IMR-90 (cell line): ENCODE data around the gene MEGF11. TPM values are rescaled to one million over a fixed set of nuclear protein-coding genes. Genes with fewer than 3 reads are reported as not detected.

Experiments used
- ATAC-seq: fragments of 200-7000 bp; cut with Tn5 transposase; 2 replicates; pipeline ENCODE4 v1.9.1; 2020; ENCODE audit warnings: low read depth, mild to moderate bottlenecking, moderate library complexity
- BruUV-seq: library from RNA; stranded (reverse); fragments of 400-500 nt; replicated peaks from 2 replicates; lab custom pipeline; 2021; lab: Mats Ljungman, UMichigan
- CTCF ChIA-PET: fragments of 300-600 bp; formaldehyde crosslinking; extraction: SDS; loops from one replicate; lab custom pipeline; 2021; ENCODE audit warnings: antibody characterized with exemption; lab: Yijun Ruan, JAX
- POLR2A ChIA-PET: fragments of 300-600 bp; sonication (Branson Sonifier 250); formaldehyde crosslinking; loops from one replicate; lab custom pipeline; 2022; ENCODE audit warnings: antibody characterized with exemption; ENCODE audit not compliant: unreplicated experiment; lab: Charles Lee
- DNase-seq: peaks from one replicate; pipeline ENCODE4 v3.0.0; 2013
- H2AFZ ChIP-seq: replicated peaks from 2 replicates; pipeline ENCODE3; 2013; ENCODE audit warnings: low read length, mild to moderate bottlenecking; ENCODE audit not compliant: poor library complexity
- H2AK5ac ChIP-seq: 2 replicates; pipeline ENCODE4 v1.6.1; 2013; ENCODE audit warnings: low read depth, low read length, inconsistent platforms
- H2AK9ac ChIP-seq: replicated peaks from 2 replicates; pipeline ENCODE3; 2013; ENCODE audit warnings: mild to moderate bottlenecking, low read depth, low read length, moderate library complexity; ENCODE audit not compliant: poor library complexity
- H2BK120ac ChIP-seq: 2 replicates; pipeline ENCODE4 v1.6.1; 2013; ENCODE audit warnings: low read depth, low read length, inconsistent platforms
- H2BK15ac ChIP-seq: 3 replicates; pipeline ENCODE4 v1.6.1; 2013; ENCODE audit warnings: low read depth, low read length, inconsistent platforms
- H2BK20ac ChIP-seq: 2 replicates; pipeline ENCODE4 v1.6.1; 2013; ENCODE audit warnings: low read depth, mild to moderate bottlenecking, inconsistent platforms, low read length, moderate library complexity
- H2BK5ac ChIP-seq: 2 replicates; pipeline ENCODE4 v1.6.1; 2013; ENCODE audit warnings: mild to moderate bottlenecking, low read depth, low read length, inconsistent platforms; ENCODE audit not compliant: poor library complexity, severe bottlenecking
- H3K14ac ChIP-seq: replicated peaks from 2 replicates; pipeline ENCODE4 v1.6.1; 2013; ENCODE audit warnings: low read depth, low read length, inconsistent platforms
- H3K18ac ChIP-seq: 2 replicates; pipeline ENCODE4 v1.6.1; 2013; ENCODE audit warnings: low read depth, low read length, control low read depth
- H3K23ac ChIP-seq: 2 replicates; pipeline ENCODE4 v1.6.1; 2013; ENCODE audit warnings: low read depth, low read length, inconsistent platforms
- H3K27ac ChIP-seq: 2 replicates; pipeline ENCODE4 v1.5.1; 2013; ENCODE audit warnings: mild to moderate bottlenecking, control low read depth, low read length; ENCODE audit not compliant: insufficient read depth
- H3K27me3 ChIP-seq: 2 replicates; pipeline ENCODE4 v1.6.1; 2013; ENCODE audit warnings: low read length; ENCODE audit not compliant: control insufficient read depth, insufficient read depth
- H3K36me3 ChIP-seq: 2 replicates; pipeline ENCODE4 v1.6.1; 2013; ENCODE audit warnings: low read length, mixed read lengths; ENCODE audit not compliant: control insufficient read depth, insufficient read depth
- H3K4ac ChIP-seq: 2 replicates; pipeline ENCODE4 v1.6.1; 2013; ENCODE audit warnings: low read depth, low read length, inconsistent platforms
- H3K4me1 ChIP-seq: 2 replicates; pipeline ENCODE4 v1.6.1; 2013; ENCODE audit warnings: low read length, mixed read lengths; ENCODE audit not compliant: control insufficient read depth, insufficient read depth
- H3K4me2 ChIP-seq: 2 replicates; pipeline ENCODE4 v1.6.1; 2013; ENCODE audit warnings: low read depth, mild to moderate bottlenecking, control low read depth, low read length, moderate library complexity
- H3K4me3 ChIP-seq: 2 replicates; pipeline ENCODE4 v1.5.1; 2013; ENCODE audit warnings: low read depth, mild to moderate bottlenecking, control low read depth, low read length, moderate library complexity; ENCODE audit not compliant: insufficient read depth
- H3K56ac ChIP-seq: 2 replicates; pipeline ENCODE4 v1.6.1; 2013; ENCODE audit warnings: low read length, inconsistent platforms; ENCODE audit not compliant: insufficient read depth; ENCODE audit errors: extremely low read depth
- H3K79me1 ChIP-seq, 2 experiments: 2 replicates each; pipeline ENCODE4 v1.6.1; 2013; ENCODE audit warnings: low read length in 2 of 2, inconsistent platforms in 1 of 2, low read depth in 1 of 2
- H3K9ac ChIP-seq: 2 replicates; pipeline ENCODE4 v1.6.1; 2013; ENCODE audit warnings: low read depth, low read length, control low read depth
- H3K9me1 ChIP-seq: 2 replicates; pipeline ENCODE4 v1.6.1; 2013; ENCODE audit warnings: low read length, inconsistent platforms; ENCODE audit not compliant: insufficient read depth
- H3K9me3 ChIP-seq: 2 replicates; pipeline ENCODE4 v1.6.1; 2013; ENCODE audit warnings: low read length; ENCODE audit not compliant: control insufficient read depth, insufficient read depth
- H4K20me1 ChIP-seq: 2 replicates; pipeline ENCODE4 v1.6.1; 2013; ENCODE audit warnings: low read length, inconsistent platforms; ENCODE audit not compliant: insufficient read depth
- H4K5ac ChIP-seq: 2 replicates; pipeline ENCODE4 v1.6.1; 2013; ENCODE audit warnings: mild to moderate bottlenecking, low read depth, low read length, control low read depth
- H4K8ac ChIP-seq, 2 experiments: 2 replicates each; pipeline ENCODE4 v1.6.1; 2013; ENCODE audit warnings: low read depth in 2 of 2, low read length in 2 of 2, control low read depth in 1 of 2, inconsistent platforms in 1 of 2
- H4K91ac ChIP-seq: 2 replicates; pipeline ENCODE4 v1.6.1; 2013; ENCODE audit warnings: low read depth, low read length, inconsistent platforms; ENCODE audit not compliant: insufficient read depth
- BHLHE40 ChIP-seq: fragments of 150-350 bp; IDR thresholded peaks from 2 replicates; pipeline ENCODE4 v1.6.1; 2016; ENCODE audit warnings: mild to moderate bottlenecking, low read depth, low read length
- CEBPB ChIP-seq: IDR thresholded peaks from 2 replicates; pipeline ENCODE4 v1.6.1; 2012; ENCODE audit warnings: low read depth, low read length, improper control_type of control experiment
- CHD1 ChIP-seq: IDR thresholded peaks from 2 replicates; pipeline ENCODE4 v1.6.1; 2012; ENCODE audit warnings: low read depth, low read length, improper control_type of control experiment
- CTCF ChIP-seq: conservative IDR thresholded peaks from 2 replicates; pipeline ENCODE4 v1.5.1; 2012; ENCODE audit warnings: mild to moderate bottlenecking, low read depth, low read length, improper control_type of control experiment
- ELK1 ChIP-seq: fragments of 150-350 bp; IDR thresholded peaks from 2 replicates; pipeline ENCODE4 v1.6.1; 2016; ENCODE audit warnings: low read depth, mild to moderate bottlenecking, low read length, moderate library complexity, borderline replicate concordance
- FOS ChIP-seq: fragments of 150-350 bp; IDR thresholded peaks from 2 replicates; pipeline ENCODE4 v1.6.1; 2016; ENCODE audit warnings: low read depth, low read length
- MAFK ChIP-seq: IDR thresholded peaks from 2 replicates; pipeline ENCODE4 v1.6.1; 2012; ENCODE audit warnings: low read depth, low read length, improper control_type of control experiment
- MAZ ChIP-seq: IDR thresholded peaks from 2 replicates; pipeline ENCODE4 v1.6.1; 2012; ENCODE audit warnings: low read depth, mild to moderate bottlenecking, low read length, improper control_type of control experiment, moderate library complexity, borderline replicate concordance
- MXI1 ChIP-seq: IDR thresholded peaks from 2 replicates; pipeline ENCODE4 v1.6.1; 2012; ENCODE audit warnings: low read depth, mild to moderate bottlenecking, low read length, moderate library complexity, borderline replicate concordance
- NFE2L2 ChIP-seq: fragments of 150-350 bp; IDR thresholded peaks from 2 replicates; pipeline ENCODE4 v1.6.1; 2016; ENCODE audit warnings: low read depth, mild to moderate bottlenecking, low read length
- POLR2A ChIP-seq: IDR thresholded peaks from 2 replicates; pipeline ENCODE4 v1.6.1; 2012; ENCODE audit warnings: mild to moderate bottlenecking, low read depth, low read length
- RAD21 ChIP-seq: IDR thresholded peaks from 2 replicates; pipeline ENCODE4 v1.6.1; 2012; ENCODE audit warnings: low read length, improper control_type of control experiment
- RCOR1 ChIP-seq: IDR thresholded peaks from 2 replicates; pipeline ENCODE4 v1.6.1; 2012; ENCODE audit warnings: mild to moderate bottlenecking, low read length, improper control_type of control experiment; ENCODE audit not compliant: insufficient replicate concordance
- RFX5 ChIP-seq: IDR thresholded peaks from 2 replicates; pipeline ENCODE4 v1.8.0; 2012; ENCODE audit warnings: low read depth, mild to moderate bottlenecking, low read length, moderate library complexity
- SMC3 ChIP-seq: fragments of 150-350 bp; IDR thresholded peaks from 2 replicates; pipeline ENCODE4 v1.6.1; 2016; ENCODE audit warnings: low read depth, mild to moderate bottlenecking, antibody characterized with exemption, low read length, moderate library complexity
- USF2 ChIP-seq: fragments of 150-350 bp; IDR thresholded peaks from 2 replicates; pipeline ENCODE4 v1.6.1; 2017; ENCODE audit warnings: mild to moderate bottlenecking, antibody characterized with exemption, low read length, low read depth
- WGBS, 2 experiments: methylation state at CpG; one replicate each; pipeline versions ENCODE4 v1.1.5 to v1.1.7; 2013; ENCODE audit warnings: missing lambda C conversion rate in 2 of 2; ENCODE audit not compliant: insufficient read length in 1 of 2; ENCODE audit errors: extremely low coverage in 2 of 2; 5-methylcytosine and 5-hydroxymethylcytosine counted together
- dilution Hi-C: fragments of 300-500 bp; cut with HindIII; formaldehyde crosslinking; loops from one replicate; pipeline ENCODE4 v1.14.3; 2018; ENCODE audit warnings: low sequenced_read_pairs; ENCODE audit not compliant: unreplicated experiment
- in situ Hi-C: fragments of 300-500 bp; cut with MboI; formaldehyde crosslinking; loops from 3 replicates; pipeline ENCODE4 v1.14.3; 2019; ENCODE audit warnings: low sequenced_read_pairs, inconsistent platforms, mixed read lengths
- intact Hi-C: fragments of 100-400 bp; cut with micrococcal nuclease; formaldehyde crosslinking; loops from 2 replicates; pipeline ENCODE4 v1.10.0; 2022
- polyA plus RNA-seq, 3 experiments: library from polyadenylated mRNA; depleted of rRNA; stranded (reverse); fragments of >200 nt; gene quantifications; 2 replicates each; pipeline ENCODE4 v1.2.3, GENCODE V29; 2012; ENCODE audit warnings: low replicate concordance in 1 of 3
- total RNA-seq: library from RNA; depleted of rRNA; stranded (reverse); fragments of >200 nt; gene quantifications from 2 replicates; pipeline ENCODE4 v1.2.3, GENCODE V29; 2012

The MEGF11 gene
- total and polyA plus RNA-seq, 2 of the 4 experiments (the other 2 are of a cell fraction) = not detected

GRCh38 chr15:66109826-66110225 lies 143.7 kb downstream of the MEGF11 start:
- no TSS peak for BruUV-seq
- 58% methylated on average over 2 of the region's 5 CpGs; no CpG with 5 or more reads in 1 of the 2 experiments for WGBS, 2 experiments
- Histone ChIP-seq H3K9me3 (no peaks in the 10 kb centered on the region), H3K4me3 (no peak overlapping the region), H4K91ac (no peak overlapping the region), H3K56ac (no peak overlapping the region), H3K27ac (no peak overlapping the region), H3K79me1 (no peaks in the 10 kb centered on the region), H3K4ac (no peak overlapping the region), H2BK15ac (no peak overlapping the region), H3K14ac (no peak overlapping the region), H3K27me3 (peaks cover 58% of the 10 kb centered on the region), H2AFZ (no peak overlapping the region), H2BK20ac (no peak overlapping the region), H3K9ac (no peak overlapping the region), H4K8ac (no peak overlapping the region), H3K23ac (no peak overlapping the region), H4K20me1 (no peaks in the 10 kb centered on the region), H4K5ac (no peak overlapping the region), H2AK5ac (no peak overlapping the region), H3K36me3 (no peaks in the 10 kb centered on the region), H2AK9ac (no peak overlapping the region), H3K4me2 (no peak overlapping the region), H3K4me1 (no peaks in the 10 kb centered on the region), H3K18ac (no peak overlapping the region), H2BK5ac (no peak overlapping the region), H2BK120ac (no peak overlapping the region), H3K9me1 (no peaks in the 10 kb centered on the region)
- no peak for DNase-seq
- ChIA-PET CTCF (no interaction called here), POLR2A (no interaction called here)
- no peak for ATAC-seq
- in situ Hi-C loops = no loop called here
- dilution Hi-C loops = no loop called here
- TF ChIP-seq USF2 (no peak), MXI1 (no peak), MAZ (no peak), RAD21 (no peak), NFE2L2 (no peak), CEBPB (no peak), POLR2A (no peak), CTCF (no peak), CHD1 (no peak), RCOR1 (no peak), MAFK (no peak), SMC3 (no peak), RFX5 (no peak), BHLHE40 (no peak), ELK1 (no peak), FOS (no peak)
- intact Hi-C loops = no loop called here
